Muscle of leg (tissue), 11 donors: ENCODE data around the gene CCDC200. TPM values are rescaled to one million over a fixed set of nuclear protein-coding genes. Genes with fewer than 3 reads are reported as not detected.
A peak's percentile ranks its signal among the peaks of the same experiment; 100 is the strongest.
"Not testable (repeated sequence)": the region's sequence is repeated elsewhere in the genome, so short reads cannot be mapped to it uniquely, and the experiment has no call there.

Experiments
- DNase-seq: peaks from one replicate; pipeline ENCODE4 v3.0.0; 2013
- H3K27ac ChIP-seq: one replicate; pipeline ENCODE4 v1.5.1; 2013; ENCODE audit warnings: mild to moderate bottlenecking, low read length, control low read depth
- H3K27me3 ChIP-seq: one replicate; pipeline ENCODE4 v1.6.1; 2013; ENCODE audit warnings: low read length; ENCODE audit not compliant: control insufficient read depth, insufficient read depth
- H3K36me3 ChIP-seq: one replicate; pipeline ENCODE4 v1.6.1; 2013; ENCODE audit warnings: low read length; ENCODE audit not compliant: control insufficient read depth, insufficient read depth
- H3K4me1 ChIP-seq: one replicate; pipeline ENCODE4 v1.6.1; 2013; ENCODE audit warnings: low read length; ENCODE audit not compliant: control insufficient read depth, insufficient read depth
- H3K4me3 ChIP-seq: one replicate; pipeline ENCODE4 v1.5.1; 2013; ENCODE audit warnings: low read length, control low read depth
- H3K9me3 ChIP-seq: replicated peaks from 2 replicates; pipeline ENCODE4 v1.6.1; 2013; ENCODE audit warnings: low read depth, low read length; ENCODE audit not compliant: control insufficient read depth
- WGBS: methylation state at CpG from one replicate; pipeline ENCODE4 v1.1.5; 2013; ENCODE audit warnings: missing lambda C conversion rate; ENCODE audit not compliant: insufficient coverage; 5-methylcytosine and 5-hydroxymethylcytosine counted together
- polyA plus RNA-seq, 8 donors: library from polyadenylated mRNA; unstranded; fragments of 120-200 nt; gene quantifications; one replicate each; pipeline versions ENCODE4 v1.2.1 to v1.2.3, GENCODE V29; 2013; ENCODE audit warnings: inconsistent platforms in 1 of 8, low replicate concordance in 1 of 8; ENCODE audit not compliant: insufficient read length in 8 of 8, insufficient read depth in 1 of 8
- total RNA-seq: library from RNA; stranded (reverse); fragments of 120-200 nt; gene quantifications from one replicate; pipeline ENCODE4 v1.2.4, GENCODE V29; 2013

The CCDC200 gene
- total and polyA plus RNA-seq, 9 donors, result 3.2 to 13.1 (median 7.3) TPM; not detected in 1

DNA sequence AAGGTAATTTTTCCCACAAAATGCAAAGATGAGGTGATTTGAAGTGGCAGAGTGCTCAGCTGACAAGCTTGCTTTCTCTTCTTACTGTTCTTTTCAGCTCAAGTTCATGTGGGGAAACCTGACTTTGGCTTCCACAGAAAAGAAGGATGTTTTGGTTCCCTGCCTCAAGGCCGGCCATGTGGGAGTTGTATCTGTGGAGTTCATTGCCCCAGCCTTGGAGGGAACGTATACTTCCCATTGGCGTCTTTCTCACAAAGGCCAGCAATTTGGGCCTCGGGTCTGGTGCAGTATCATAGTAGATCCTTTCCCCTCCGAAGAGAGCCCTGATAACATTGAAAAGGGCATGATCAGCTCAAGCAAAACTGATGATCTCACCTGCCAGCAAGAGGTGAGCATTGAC, 35.2 kb downstream of the CCDC200 start:
- WGBS, result 96% methylated on average over 5 of the region's 5 CpGs
- no peaks in the 10 kb centered on the region for H3K27me3 ChIP-seq
- no peak overlapping the region for H3K27ac ChIP-seq
- no peaks in the 10 kb centered on the region for H3K9me3 ChIP-seq
- peaks cover 71% of the 10 kb centered on the region for H3K36me3 ChIP-seq
- no peak overlapping the region for H3K4me3 ChIP-seq
- DNase-seq, result no peak
- no peaks in the 10 kb centered on the region for H3K4me1 ChIP-seq

DNA sequence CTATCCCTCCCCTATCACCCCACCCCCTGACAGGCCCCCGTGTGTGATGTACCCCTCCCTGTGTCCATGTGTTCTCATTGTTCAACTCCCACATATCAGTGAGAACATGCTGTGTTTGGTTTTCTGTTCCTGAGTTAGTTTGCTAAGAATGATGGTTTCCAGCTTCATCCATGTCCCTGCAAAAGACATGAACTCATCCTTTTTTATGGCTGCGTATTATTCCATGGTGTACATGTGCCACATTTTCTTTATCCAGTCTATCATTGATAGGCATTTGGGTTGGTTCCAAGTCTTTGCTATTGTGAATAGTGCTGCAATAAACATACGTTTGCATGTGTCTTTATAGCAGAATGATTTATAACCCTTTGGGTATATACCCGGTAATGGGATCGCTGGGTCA, 41.8 kb downstream of the CCDC200 start:
- 100% methylated on average over 2 of the region's 5 CpGs for WGBS
- H3K27ac ChIP-seq, H3K9me3 ChIP-seq, DNase-seq, H3K27me3 ChIP-seq, H3K4me3 ChIP-seq, H3K4me1 ChIP-seq: not testable (repeated sequence)
- peaks cover 56% of the 10 kb centered on the region for H3K36me3 ChIP-seq

DNA sequence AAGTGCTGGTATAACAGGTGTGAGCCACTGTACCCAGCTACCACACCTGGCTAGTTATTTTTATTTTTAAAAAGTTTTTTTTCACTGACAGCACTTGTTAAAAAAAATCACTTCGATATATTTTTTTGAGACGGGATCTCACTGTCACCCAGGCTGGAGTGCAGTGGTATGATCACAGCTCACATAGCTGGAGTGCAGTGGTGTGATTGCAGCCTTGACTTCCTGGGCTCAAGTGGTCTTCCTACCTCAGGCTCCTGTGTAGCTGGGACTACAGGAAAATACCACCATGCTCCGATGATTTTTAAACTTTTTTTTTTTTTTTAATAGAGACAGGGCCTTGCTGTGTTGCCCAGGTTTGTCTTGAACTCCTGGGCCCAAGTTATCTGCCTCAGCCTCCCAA, 44.5 kb downstream of the CCDC200 start:
- Histone ChIP-seq H3K36me3 (peaks cover 41% of the 10 kb centered on the region), H3K27me3 (no peaks in the 10 kb centered on the region), H3K9me3 (no peaks in the 10 kb centered on the region), H3K4me1 (no peaks in the 10 kb centered on the region), H3K4me3 (no peak overlapping the region), H3K27ac (no peak overlapping the region)
- no peak for DNase-seq
- WGBS, result 67% methylated on average over 1 of the region's 3 CpGs

- Histone ChIP-seq H3K9me3 (no peaks in the 10 kb centered on the region), H3K27ac (no peak overlapping the region), H3K4me3 (no peak overlapping the region), H3K4me1 (peaks cover 8% of the 10 kb centered on the region), H3K36me3 (peaks cover 29% of the 10 kb centered on the region), H3K27me3 (no peaks in the 10 kb centered on the region)
- DNase-seq, result no peak
- WGBS, result no CpG with 5 or more reads among the region's 2 CpGs
Observed at GRCh38 chr17:43176119-43176570, 52.3 kb downstream of the CCDC200 start.

DNA sequence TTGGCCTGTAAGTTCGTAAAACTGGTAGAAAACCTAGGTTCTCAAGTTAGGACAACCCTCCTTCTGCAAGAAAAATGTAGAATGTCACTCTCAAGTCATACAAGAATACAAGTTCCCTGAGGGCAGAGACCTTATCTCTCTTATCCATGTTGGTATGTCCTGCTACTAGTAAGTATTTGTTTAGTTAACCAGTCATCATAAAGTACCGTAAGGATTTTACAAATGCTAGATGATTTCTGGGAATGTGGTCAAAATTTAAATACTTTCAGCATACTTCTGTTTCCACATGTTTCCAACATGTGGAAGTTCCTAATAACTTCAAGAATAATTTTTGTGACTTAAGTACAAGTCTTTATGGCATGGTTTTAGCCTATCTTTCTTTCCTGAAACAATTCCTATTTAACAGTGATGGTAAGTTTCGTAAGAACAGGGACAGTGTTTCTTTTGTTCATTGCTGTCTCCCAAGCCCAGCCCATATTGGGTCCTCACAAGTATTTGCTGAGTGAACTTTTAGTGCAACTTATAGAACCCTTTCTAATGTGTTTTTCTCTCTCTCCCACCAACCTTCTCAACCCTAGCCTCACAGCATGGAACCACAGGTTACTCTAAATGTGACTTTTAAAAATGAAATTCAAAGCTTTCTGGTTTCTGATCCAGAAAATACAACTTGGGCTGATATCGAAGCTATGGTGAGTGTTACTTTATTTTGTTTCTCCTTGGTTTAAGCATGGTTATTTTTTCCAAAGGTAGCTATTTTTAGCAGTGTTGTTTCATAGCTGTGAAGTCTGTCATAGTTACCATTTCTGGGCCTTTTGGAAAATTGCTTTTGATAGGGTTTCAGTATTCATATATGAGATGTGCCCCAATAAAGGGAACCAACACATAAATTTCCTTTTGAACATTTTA, 53.0 kb downstream of the CCDC200 start:
- WGBS, result no CpG with 5 or more reads among the region's 4 CpGs
- H3K9me3 ChIP-seq, result no peaks in the 10 kb centered on the region
- DNase-seq, result peak; percentile 24
- no peaks in the 10 kb centered on the region for H3K27me3 ChIP-seq
- peaks cover 25% of the 10 kb centered on the region for H3K36me3 ChIP-seq
- H3K27ac ChIP-seq, result no peak overlapping the region
- H3K4me3 ChIP-seq, result no peak overlapping the region
- peaks cover 8% of the 10 kb centered on the region for H3K4me1 ChIP-seq

GRCh38 chr17:43171586-43172487, 56.6 kb downstream of the CCDC200 start:
- Histone ChIP-seq H3K36me3 (peaks cover 10% of the 10 kb centered on the region), H3K4me1 (peaks cover 18% of the 10 kb centered on the region), H3K4me3 (peak overlapping the region; percentile 63), H3K27ac (peak overlapping the region; percentile 100), H3K9me3 (no peaks in the 10 kb centered on the region), H3K27me3 (no peaks in the 10 kb centered on the region)
- WGBS, result 7% methylated on average over 9 of the region's 12 CpGs
- DNase-seq, result peak; percentile 93

Other genes with a start within 250 kb of the CCDC200 start
- 37.3 TPM for gene PTGES3L, start 248.5 kb downstream of the CCDC200 start, total RNA-seq
- 10 to 100 TPM; 37.5 to 81.2 (median 63.0) TPM for gene PTGES3L, start 248.5 kb downstream of the CCDC200 start, polyA plus RNA-seq
- 5.3 TPM for gene RUNDC1, start 248.1 kb downstream of the CCDC200 start, total RNA-seq
- 1 to 10 TPM; 7.3 to 8.3 (median 7.6) TPM for gene RUNDC1, start 248.1 kb downstream of the CCDC200 start, polyA plus RNA-seq
- 3,028 TPM for gene RPL27, start 230.2 kb downstream of the CCDC200 start, total RNA-seq
- gene RPL27, start 230.2 kb downstream of the CCDC200 start, polyA plus RNA-seq, result 1,000 to 10,000 TPM; 2,184 to 2,871 (median 2,448) TPM
- gene IFI35, start 221.8 kb downstream of the CCDC200 start, total RNA-seq, result 7.6 TPM
- gene IFI35, start 221.8 kb downstream of the CCDC200 start, polyA plus RNA-seq, result 10 to 100 TPM in 1 of 8 donors, 1 to 10 TPM in 7; 4.5 to 11.1 (median 6.5) TPM
- 50.4 TPM for gene VAT1, start 206.2 kb downstream of the CCDC200 start, total RNA-seq
- gene VAT1, start 206.2 kb downstream of the CCDC200 start, polyA plus RNA-seq, result 10 to 100 TPM; 59.3 to 95.3 (median 77.3) TPM
- gene RND2, start 203.4 kb downstream of the CCDC200 start, total RNA-seq, result 0.35 TPM
- 1 to 10 TPM in 3 of 8 donors, under 1 TPM in 5; 0.48 to 1.2 (median 0.83) TPM for gene RND2, start 203.4 kb downstream of the CCDC200 start, polyA plus RNA-seq
- 11.2 TPM for gene BRCA1, start 103.3 kb downstream of the CCDC200 start, total RNA-seq
- gene BRCA1, start 103.3 kb downstream of the CCDC200 start, polyA plus RNA-seq, result 10 to 100 TPM in 2 of 8 donors, 1 to 10 TPM in 6; 8.1 to 12.3 (median 9.0) TPM
- 46.8 TPM for gene NBR1, start 57.4 kb downstream of the CCDC200 start, total RNA-seq
- 10 to 100 TPM; 47.0 to 64.5 (median 54.1) TPM for gene NBR1, start 57.4 kb downstream of the CCDC200 start, polyA plus RNA-seq
- 7.8 TPM for gene TMEM106A, start 16.7 kb downstream of the CCDC200 start, total RNA-seq
- gene TMEM106A, start 16.7 kb downstream of the CCDC200 start, polyA plus RNA-seq, result 10 to 100 TPM in 1 of 8 donors, 1 to 10 TPM in 7; 5.9 to 10.4 (median 7.8) TPM
- not detected for gene RNU2-1, start 5.4 kb upstream of the CCDC200 start, total RNA-seq
- gene RNU2-1, start 5.4 kb upstream of the CCDC200 start, polyA plus RNA-seq, result 1 to 10 TPM in 3 of 8 donors, not detected in 5; 1.1 to 2.6 (median 2.5) TPM
- gene ARL4D, start 170.4 kb upstream of the CCDC200 start, total RNA-seq, result 11.1 TPM
- 10 to 100 TPM; 10.4 to 16.1 (median 14.4) TPM for gene ARL4D, start 170.4 kb upstream of the CCDC200 start, polyA plus RNA-seq